HepG2 (cell line): ENCODE data around the gene CAPN15. TPM values are rescaled to one million over a fixed set of nuclear protein-coding genes. Genes with fewer than 3 reads are reported as not detected.

Experiments
- ARHGAP35 ChIP-seq: sonication (generic); formaldehyde crosslinking; IDR thresholded peaks from 2 replicates; pipeline ENCODE4 v1.9.0; 2022; ENCODE audit warnings: mild to moderate bottlenecking, inconsistent platforms, moderate library complexity, missing genetic modification reagents, borderline replicate concordance
- CTCF ChIP-seq: sonication (generic); formaldehyde crosslinking; IDR thresholded peaks from 2 replicates; pipeline ENCODE4 v1.5.0; 2020; ENCODE audit warnings: mild to moderate bottlenecking, missing genetic modification reagents, moderate library complexity
- FOXM1 ChIP-seq: sonication (generic); formaldehyde crosslinking; IDR thresholded peaks from 2 replicates; pipeline ENCODE4 v1.5.0; 2020; ENCODE audit warnings: missing genetic modification reagents
- GABPA ChIP-seq, 2 experiments: IDR thresholded peaks; 2 replicates each; pipeline ENCODE4 v1.6.1; 2011 to 2016; ENCODE audit warnings: low read depth in 2 of 2, low read length in 1 of 2, missing biosample characterization in 1 of 2, missing genetic modification characterization in 1 of 2
- GABPB1 ChIP-seq: IDR thresholded peaks from 2 replicates; pipeline ENCODE4 v1.6.1; 2016; ENCODE audit warnings: mild to moderate bottlenecking, missing genetic modification reagents, moderate library complexity, missing compliant biosample characterization
- GLI4 ChIP-seq: sonication (generic); formaldehyde crosslinking; IDR thresholded peaks from 2 replicates; pipeline ENCODE4 v1.5.1; 2020; ENCODE audit warnings: missing genetic modification reagents, mild to moderate bottlenecking, moderate library complexity, borderline replicate concordance
- KDM2A ChIP-seq: sonication (generic); formaldehyde crosslinking; IDR thresholded peaks from 2 replicates; pipeline ENCODE4 v1.4.0; 2020; ENCODE audit warnings: low read depth, missing genetic modification reagents, borderline replicate concordance
- MYC ChIP-seq: sonication (generic); formaldehyde crosslinking; IDR thresholded peaks from 2 replicates; pipeline ENCODE4 v1.9.0; 2021; ENCODE audit warnings: missing genetic modification reagents, borderline replicate concordance
- PLRG1 ChIP-seq: fragments of 450-650 bp; conservative IDR thresholded peaks from 2 replicates; pipeline ENCODE4 v1.6.1; 2016
- RBFOX2 ChIP-seq: fragments of 200-400 bp; formaldehyde crosslinking; IDR thresholded peaks from 2 replicates; pipeline ENCODE4 v1.6.1; 2017; ENCODE audit warnings: low read depth, mild to moderate bottlenecking, low read length
- TFAP4 ChIP-seq: sonication (generic); IDR thresholded peaks from 2 replicates; pipeline ENCODE4 v1.6.1; 2016; ENCODE audit warnings: low read depth, borderline replicate concordance
- ZBTB38 ChIP-seq: sonication (generic); formaldehyde crosslinking; IDR thresholded peaks from 2 replicates; pipeline ENCODE4 v1.5.1; 2020; ENCODE audit warnings: mild to moderate bottlenecking, missing genetic modification reagents
- ZC3H13 ChIP-seq: sonication (generic); formaldehyde crosslinking; IDR thresholded peaks from 2 replicates; pipeline ENCODE4 v1.8.1; 2023; ENCODE audit warnings: mild to moderate bottlenecking, missing genetic modification reagents, moderate library complexity
- ZNF414 ChIP-seq: sonication (generic); formaldehyde crosslinking; IDR thresholded peaks from 2 replicates; pipeline ENCODE4 v1.5.0; 2020; ENCODE audit warnings: missing genetic modification reagents
- ZNF766 ChIP-seq: sonication (generic); formaldehyde crosslinking; IDR thresholded peaks from 2 replicates; pipeline ENCODE4 v1.5.0; 2020; ENCODE audit warnings: missing genetic modification reagents, borderline replicate concordance
- polyA plus RNA-seq, 8 experiments: library from polyadenylated mRNA; depleted of rRNA in 3 of 8; stranded (reverse) in 7 of 8; unstranded in 1 of 8; fragments of >200 nt; fragmentation: Illumina TruSeq in 4 of 8; extraction: Trizol in 4 of 8; gene quantifications; 2 replicates each; pipeline versions ENCODE4 v1.2.1 to v1.2.3, GENCODE V29; 2011 to 2016; ENCODE audit warnings: low read depth in 4 of 8, missing spikeins in 1 of 8, mixed read lengths in 1 of 8; ENCODE audit not compliant: insufficient read depth in 1 of 8
- total RNA-seq, 5 experiments: library from RNA; depleted of rRNA; stranded (reverse); fragments of >200 nt; fragmentation: Illumina TruSeq; extraction: Trizol; gene quantifications; 2 replicates each; pipeline ENCODE4 v1.2.3, GENCODE V29; 2016; ENCODE audit warnings: low read depth in 1 of 5
- TF ChIP-seq, protein P1 (sequence below): IDR thresholded peaks from 2 replicates; pipeline ENCODE4 v1.6.1; 2016; ENCODE audit warnings: mild to moderate bottlenecking, missing biosample characterization, missing genetic modification reagents
- TF ChIP-seq, protein P2 (sequence below): sonication (generic); formaldehyde crosslinking; IDR thresholded peaks from 2 replicates; pipeline ENCODE4 v1.8.0; 2022; ENCODE audit warnings: mild to moderate bottlenecking, missing genetic modification reagents, moderate library complexity

CAPN15 gene
- total and polyA plus RNA-seq, 2 of the 13 experiments (the other 11 are each of a cell fraction or from before 2014, with no cell fraction given) = 14.9 to 24.5 TPM

DNA sequence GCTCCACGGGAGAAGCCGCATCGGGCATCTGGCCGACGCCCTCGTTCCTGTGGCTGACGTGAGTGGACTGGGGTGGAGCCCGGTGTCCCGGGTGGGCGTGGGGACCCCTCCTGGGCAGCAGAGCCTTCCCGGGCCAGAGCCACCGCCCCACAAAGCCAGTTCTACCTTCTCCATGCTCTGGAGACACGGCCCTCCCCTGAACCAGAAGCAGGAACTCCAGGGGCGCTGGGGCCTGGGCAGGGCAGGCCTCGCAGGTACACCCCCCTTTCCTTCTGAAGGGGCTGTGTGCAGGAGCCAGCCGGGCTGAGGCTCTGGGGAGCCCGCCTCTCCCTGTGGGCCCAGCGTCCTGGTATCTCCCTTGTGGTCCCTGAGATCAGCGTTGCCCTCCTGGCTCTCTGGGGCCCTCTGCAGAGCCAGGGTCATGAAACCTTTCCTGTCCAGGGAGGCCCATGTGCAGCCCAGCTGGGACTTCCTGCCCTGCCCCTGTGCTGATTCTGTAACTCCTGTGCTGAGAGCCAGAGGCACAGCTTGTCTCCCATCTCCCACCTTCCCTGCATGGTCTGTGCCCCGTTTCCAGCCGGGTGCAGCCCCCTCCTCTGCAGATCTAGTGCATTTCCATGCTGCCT lies 48.8 kb downstream of the CAPN15 start (continued):
- TF ChIP-seq ZNF766 (CRISPR knock-in tag) (0 out of 2 replicates have a peak, but pooled peaks have one; percentile 29), ARHGAP35 (CRISPR knock-in tag) (no peak), MYC (CRISPR knock-in tag) (peak; percentile 62), PLRG1 (no peak), ZNF414 (CRISPR knock-in tag) (no peak), GLI4 (CRISPR knock-in tag) (no peak), FOXM1 (CRISPR knock-in tag) (peak; percentile 96; the same call in 1 of the 2 replicates), KDM2A (CRISPR knock-in tag) (peak; percentile 29; the same call in 1 of the 2 replicates), ZC3H13 (CRISPR knock-in tag) (0 out of 2 replicates have a peak, but pooled peaks have one; percentile 10), GABPB1 (CRISPR knock-in tag) (peak; percentile 28; the same call in 1 of the 2 replicates), TFAP4 (peak; percentile 82; the same call in 1 of the 2 replicates), CTCF (peak; percentile 69), ZBTB38 (CRISPR knock-in tag) (peak; percentile 50; the same call in 1 of the 2 replicates), GABPA (IDR thresholded peaks at IDR 0.05; ENCODE audit: low read depth, low read length) (no peak), GABPA (CRISPR knock-in tag; IDR thresholded peaks at IDR 0.05; ENCODE audit: low read depth) (peak; percentile 48; the same call in 1 of the 2 replicates), RBFOX2 (0 out of 2 replicates have a peak, but pooled peaks have one; percentile 9)
- TF ChIP-seq, protein P1, sequence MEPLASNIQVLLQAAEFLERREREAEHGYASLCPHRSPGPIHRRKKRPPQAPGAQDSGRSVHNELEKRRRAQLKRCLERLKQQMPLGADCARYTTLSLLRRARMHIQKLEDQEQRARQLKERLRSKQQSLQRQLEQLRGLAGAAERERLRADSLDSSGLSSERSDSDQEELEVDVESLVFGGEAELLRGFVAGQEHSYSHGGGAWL (CRISPR knock-in tag) = peak; percentile 52; the same call in 1 of the 2 replicates
- TF ChIP-seq, protein P2, sequence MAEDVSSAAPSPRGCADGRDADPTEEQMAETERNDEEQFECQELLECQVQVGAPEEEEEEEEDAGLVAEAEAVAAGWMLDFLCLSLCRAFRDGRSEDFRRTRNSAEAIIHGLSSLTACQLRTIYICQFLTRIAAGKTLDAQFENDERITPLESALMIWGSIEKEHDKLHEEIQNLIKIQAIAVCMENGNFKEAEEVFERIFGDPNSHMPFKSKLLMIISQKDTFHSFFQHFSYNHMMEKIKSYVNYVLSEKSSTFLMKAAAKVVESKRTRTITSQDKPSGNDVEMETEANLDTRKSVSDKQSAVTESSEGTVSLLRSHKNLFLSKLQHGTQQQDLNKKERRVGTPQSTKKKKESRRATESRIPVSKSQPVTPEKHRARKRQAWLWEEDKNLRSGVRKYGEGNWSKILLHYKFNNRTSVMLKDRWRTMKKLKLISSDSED (CRISPR knock-in tag) = no peak
